ENCODE results near the gene NFE2L1.
"Not testable (repeated sequence)": the region's sequence is repeated elsewhere in the genome, so short reads cannot be mapped to it uniquely, and the experiment has no call there.

NFE2L1 gene

GRCh38 chr17:48067808-48068207 is 19.6 kb downstream of the NFE2L1 start:
- not testable (repeated sequence) for DNase-seq (ENCODE audit: low read depth)

DNA sequence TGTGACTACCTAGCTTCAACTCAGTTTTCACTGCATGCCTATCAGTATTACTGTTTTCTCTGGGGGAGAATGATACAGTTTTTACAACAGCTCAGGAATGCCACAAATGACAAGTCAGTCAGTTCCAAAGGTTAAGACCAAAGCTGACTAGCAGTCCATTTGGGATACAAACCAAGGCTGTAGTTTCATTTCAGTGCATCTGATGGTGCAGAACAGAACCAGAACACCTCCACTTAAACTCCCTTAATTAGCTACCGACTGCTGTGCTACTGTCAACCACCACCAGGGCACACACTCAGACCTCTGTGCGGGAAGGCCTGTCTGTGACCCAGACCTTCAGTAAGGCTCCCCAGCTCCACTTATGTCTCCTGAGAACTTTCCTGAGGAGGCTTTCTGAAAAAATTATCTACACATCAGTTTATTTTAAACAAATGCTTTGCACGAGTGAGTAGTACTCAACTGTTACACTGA is 20.4 kb downstream of the NFE2L1 start:
- DNase-seq (ENCODE audit: low read depth) = no peak

GRCh38 chr17:48070195-48070594 is 22.0 kb downstream of the NFE2L1 start:
- DNase-seq (ENCODE audit: low read depth) = no peak

- DNase-seq (ENCODE audit: low read depth) = no peak
These were observed 23.5 kb downstream of the NFE2L1 start for GRCh38 chr17:48071654-48072053.

DNA sequence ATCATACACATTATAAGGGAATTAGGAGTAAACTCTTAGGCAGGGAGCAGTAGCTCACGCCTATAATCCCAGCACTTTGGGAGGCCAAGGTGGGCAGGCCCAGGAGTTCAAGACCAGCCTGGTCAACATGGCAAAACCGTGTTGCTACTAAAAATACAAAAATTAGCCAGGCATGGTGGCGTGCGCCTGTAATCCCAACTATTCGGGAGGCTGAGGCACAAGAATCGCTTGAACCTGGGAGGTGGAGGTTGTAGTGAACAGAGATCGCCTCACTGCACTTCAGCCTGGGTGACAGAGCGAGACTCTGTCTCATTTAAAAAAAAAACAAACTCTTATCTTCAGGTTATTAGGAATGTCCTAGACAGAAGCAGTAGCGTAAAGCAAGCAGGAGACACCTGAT is 24.7 kb downstream of the NFE2L1 start:
- not testable (repeated sequence) for DNase-seq (ENCODE audit: low read depth)

DNA sequence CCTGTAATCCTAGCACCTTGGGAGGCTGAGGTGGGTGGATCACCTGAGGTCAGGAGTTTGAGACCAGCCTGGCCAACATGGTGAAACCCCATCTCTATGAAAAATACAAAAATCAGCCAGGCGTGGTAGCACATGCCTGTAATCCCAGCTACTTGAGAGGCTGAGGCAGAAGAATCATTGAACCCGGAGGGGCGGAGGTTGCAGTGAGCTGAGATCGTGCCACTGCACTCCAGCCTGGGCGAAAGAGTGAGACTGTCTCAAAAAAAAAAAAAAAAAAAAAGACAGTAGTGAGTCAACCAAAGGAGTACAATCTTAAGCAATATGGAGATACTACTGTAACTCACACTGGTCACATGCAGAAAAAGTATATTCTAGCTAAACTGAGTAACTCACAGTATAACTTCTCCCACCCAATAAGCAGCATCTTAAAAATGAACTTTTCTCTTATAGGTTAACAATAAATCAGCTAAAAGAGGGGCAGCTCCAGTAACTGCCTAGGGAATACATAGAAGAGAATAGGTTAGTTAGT is 25.5 kb downstream of the NFE2L1 start:
- DNase-seq (ENCODE audit: low read depth) = not testable (repeated sequence)

DNA sequence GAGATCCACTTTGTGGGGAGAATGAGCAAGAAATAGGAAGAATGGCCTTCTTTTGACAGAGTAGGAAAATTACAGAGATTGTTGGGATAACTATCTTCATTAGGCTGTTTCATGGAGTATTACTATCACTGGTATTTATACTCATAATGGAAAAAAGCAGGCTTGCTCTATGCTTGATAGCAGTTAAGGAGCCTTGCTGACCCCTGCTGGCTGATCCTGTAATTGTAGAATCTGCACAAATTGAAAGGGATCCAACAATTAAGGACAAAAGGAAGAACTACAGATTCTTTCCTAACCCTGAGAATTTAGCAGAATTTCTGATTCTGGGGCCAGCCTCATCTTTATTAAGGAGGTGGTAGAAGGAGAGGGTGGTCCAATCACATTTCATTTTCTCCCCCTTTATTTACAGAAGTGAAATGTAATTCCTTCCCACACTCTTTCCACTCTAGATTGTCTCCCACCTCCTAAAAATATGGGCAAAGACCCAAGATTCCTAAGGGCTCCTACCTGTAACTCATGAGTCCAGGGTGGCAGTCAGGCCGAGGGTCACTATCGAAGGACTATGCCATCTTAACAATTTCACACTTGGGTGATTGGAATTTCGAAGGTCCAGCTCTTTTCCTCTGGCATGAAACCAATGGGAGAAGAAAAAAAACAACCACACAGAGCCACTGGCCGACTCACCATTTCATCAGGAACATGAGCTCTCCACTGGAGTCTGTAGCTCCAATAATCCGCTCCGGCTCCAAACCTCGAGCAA is 26.3 kb downstream of the NFE2L1 start:
- DNase-seq (ENCODE audit: low read depth) = peak; percentile 63

DNA sequence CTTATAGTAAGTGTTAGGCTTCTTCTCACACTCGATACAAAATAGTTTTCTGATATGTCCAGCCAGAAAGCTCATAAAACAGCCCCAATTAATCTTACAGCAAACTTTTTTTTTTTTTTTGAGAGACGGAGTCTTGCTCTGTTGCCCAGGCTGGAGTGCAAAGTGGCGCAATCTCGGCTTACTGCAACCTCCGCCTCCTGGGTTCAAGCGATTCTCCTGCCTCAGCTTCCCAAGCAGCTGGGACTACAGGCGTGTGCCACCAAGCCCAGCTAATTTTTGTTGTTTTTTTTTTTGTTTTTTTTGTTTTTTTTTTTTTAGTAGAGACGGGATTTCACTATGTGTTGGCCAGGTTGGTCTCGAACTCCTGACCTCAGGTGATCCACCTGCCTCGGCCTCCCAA is 29.0 kb downstream of the NFE2L1 start:
- DNase-seq (ENCODE audit: low read depth) = not testable (repeated sequence)

DNA sequence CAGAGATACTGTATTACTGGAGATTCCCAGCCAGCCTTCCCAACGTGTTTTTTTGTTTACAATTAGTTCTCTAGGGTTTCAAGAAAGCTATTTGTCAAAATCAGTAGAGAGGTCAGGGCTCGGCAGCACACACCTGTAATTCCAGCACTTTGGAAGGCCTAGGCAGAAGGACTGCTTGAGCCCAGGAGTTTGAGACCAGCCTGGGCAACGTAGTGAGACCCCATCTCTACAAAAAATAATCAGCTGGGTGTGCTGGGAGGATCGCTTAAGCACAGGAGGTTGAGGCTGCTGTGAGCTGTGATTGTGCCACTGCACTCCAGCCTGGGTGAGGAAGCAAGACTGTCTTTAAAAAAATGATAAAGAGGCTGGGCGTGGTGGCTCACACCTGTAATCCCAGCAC is 33.7 kb downstream of the NFE2L1 start:
- DNase-seq (ENCODE audit: low read depth) = no peak

DNA sequence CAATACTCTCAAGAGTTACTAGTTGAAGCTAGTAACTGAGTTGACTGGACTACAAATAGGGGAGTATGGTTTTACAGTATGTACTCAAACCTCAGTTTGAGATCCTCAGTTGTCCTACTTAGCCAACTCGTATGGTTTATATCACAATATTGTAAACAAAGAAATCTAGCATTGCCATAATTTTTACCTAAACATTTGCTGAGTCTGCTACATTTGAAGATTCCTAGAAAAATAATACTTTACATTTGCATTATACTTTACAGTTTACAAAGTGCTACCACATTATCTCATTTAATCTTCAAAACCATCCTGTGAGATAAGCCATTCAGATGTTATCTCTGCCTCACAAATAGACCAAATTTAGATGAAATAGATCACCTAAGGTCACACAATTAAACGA is 36.8 kb downstream of the NFE2L1 start:
- no peak for DNase-seq (ENCODE audit: low read depth)

DNA sequence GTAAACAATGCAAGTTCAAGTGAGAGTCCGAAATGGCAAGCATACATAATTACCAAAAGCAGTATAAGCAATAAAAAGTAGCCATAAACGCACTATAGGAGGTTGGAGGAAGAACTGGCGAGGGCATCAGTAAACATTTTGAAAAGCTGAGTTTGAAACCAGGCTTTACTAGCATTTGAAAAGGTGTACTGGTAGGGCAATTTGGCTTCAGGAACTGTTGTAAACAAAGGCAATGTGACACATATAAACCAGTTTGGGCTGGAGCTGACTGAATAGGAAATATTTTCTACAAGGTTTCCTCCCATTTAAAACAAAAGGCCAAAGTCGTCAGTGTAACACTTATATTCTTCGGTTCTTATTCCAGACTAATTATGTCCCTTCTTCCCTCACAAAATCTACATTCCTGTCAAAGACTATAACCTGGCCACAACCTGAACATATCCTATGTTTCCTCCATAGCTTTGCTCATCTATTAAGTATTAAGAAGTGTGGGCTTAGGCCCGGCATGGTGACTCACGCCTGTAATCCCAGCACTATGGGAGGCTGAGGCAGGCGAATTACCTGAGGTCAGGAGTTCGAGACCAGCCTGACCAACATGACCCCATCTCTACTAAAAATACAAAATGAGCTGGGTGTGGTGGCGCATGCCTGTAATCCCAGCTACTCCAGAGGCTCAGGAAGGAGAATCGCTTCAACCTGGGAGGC is 45.3 kb downstream of the NFE2L1 start:
- DNase-seq (ENCODE audit: low read depth) = no peak

- DNase-seq (ENCODE audit: low read depth) = no peak
These were observed 47.5 kb downstream of the NFE2L1 start for GRCh38 chr17:48095611-48096010.

GRCh38 chr17:48100160-48100559 is 52.0 kb downstream of the NFE2L1 start:
- no peak for DNase-seq (ENCODE audit: low read depth)

DNA sequence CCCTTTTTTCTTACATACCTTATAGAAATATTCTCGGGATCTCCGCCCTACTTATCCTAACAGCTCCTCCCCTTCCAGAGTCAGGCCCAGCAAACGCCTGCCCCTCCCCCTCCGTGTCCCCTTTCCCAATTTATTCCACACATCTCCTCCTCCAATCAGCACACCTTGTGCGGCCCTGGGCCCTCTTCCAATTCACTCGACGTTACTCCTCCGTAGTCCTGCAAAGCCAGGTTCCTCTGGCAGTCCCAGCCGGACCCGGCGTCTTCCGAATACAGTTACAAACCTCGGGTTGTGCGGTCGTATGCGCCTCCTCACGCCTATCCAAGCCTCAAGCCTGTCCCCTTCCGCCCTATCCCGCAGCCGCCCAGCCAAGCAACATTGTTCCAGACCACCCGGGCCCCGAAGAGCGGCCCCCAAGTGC is 52.4 kb downstream of the NFE2L1 start:
- DNase-seq (ENCODE audit: low read depth) = peak; percentile 70

- DNase-seq (ENCODE audit: low read depth) = peak; percentile 94
These were observed 53.0 kb downstream of the NFE2L1 start, which contains the start of gene CBX1 for GRCh38 chr17:48101012-48101720. CBX1 (minus strand) TSS chr17:48101478; CDS start chr17:48077004, 24,474 bp downstream.

DNA sequence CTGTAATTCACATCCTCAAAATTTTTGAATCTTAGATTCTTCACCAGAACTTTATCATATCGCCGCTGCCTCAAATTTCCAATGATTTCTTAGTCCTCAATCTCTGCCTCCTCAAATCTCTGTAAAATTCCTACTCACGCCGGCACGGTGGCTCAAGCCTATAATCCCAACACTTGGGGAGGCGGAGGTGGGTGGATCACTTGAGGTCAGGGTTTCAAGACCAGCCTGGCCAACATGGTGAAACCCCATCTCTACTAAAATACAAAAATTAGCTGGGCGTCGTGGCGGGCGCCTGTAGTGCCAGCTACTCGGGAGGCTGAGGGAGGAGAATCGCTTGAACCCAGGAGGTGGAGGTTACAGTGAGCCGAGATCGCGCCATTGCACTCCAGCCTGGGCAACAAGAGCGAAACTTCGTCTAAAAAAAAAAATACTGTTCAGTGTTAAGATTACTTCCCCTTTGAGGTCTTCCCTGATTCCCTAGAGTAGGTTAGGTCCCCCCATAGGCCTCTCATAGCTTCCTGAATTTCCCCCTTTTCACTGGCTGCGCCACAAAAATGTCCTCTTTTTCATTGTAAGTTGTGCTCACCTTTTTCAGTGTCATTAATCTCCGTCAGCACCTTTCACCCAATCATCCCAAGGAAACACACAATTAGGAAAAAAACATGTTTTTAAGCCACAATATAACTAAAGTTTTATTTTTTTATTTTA is 54.0 kb downstream of the NFE2L1 start:
- DNase-seq (ENCODE audit: low read depth) = no peak

DNA sequence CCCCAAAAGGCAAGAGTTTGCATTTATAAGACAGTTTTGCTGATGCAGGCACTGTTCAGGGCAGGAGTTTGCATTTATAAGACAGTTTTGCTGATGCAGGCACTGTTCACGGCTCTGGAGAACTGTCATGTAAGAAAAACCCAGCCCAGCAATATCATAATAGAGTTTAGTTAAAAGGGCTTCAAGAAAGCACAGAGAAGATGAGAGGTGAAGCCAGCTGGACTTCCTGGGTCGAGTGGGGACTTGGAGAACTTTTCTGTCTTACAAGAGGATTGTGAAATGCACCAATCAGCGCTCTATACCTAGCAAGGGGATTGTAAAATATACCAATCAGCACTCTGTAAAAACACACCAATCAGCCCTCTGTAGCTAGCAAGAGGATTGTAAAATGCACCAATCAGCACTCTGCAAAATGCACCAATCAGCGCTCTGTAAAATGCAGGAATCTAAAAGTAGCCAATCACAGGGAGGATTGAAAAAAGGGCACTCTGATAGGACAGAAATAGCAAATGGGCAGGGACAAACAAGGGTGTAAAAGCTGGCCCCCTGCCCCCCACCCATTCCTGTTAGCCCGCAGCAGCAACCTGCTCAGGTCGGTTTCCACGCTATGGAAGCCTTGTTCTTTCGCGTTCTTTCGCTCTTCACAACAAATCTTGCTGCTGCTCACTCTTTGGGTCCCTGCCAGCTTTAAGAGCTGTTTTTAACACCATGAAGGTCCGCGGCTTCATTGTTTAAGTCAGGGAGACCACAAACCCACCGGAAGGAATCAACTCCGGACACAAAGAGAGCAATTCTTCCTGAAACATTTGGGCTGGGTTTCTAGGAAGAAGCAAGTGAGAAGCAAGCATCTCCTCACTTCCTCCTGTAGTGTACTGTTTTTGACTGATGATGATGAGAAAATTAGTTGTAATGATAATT is 54.9 kb downstream of the NFE2L1 start:
- no peak for DNase-seq (ENCODE audit: low read depth)

GRCh38 chr17:48104440-48104839 is 56.3 kb downstream of the NFE2L1 start:
- no peak for DNase-seq (ENCODE audit: low read depth)

- DNase-seq (ENCODE audit: low read depth) = no peak
These were observed 58.6 kb downstream of the NFE2L1 start for GRCh38 chr17:48106802-48107136.

DNA sequence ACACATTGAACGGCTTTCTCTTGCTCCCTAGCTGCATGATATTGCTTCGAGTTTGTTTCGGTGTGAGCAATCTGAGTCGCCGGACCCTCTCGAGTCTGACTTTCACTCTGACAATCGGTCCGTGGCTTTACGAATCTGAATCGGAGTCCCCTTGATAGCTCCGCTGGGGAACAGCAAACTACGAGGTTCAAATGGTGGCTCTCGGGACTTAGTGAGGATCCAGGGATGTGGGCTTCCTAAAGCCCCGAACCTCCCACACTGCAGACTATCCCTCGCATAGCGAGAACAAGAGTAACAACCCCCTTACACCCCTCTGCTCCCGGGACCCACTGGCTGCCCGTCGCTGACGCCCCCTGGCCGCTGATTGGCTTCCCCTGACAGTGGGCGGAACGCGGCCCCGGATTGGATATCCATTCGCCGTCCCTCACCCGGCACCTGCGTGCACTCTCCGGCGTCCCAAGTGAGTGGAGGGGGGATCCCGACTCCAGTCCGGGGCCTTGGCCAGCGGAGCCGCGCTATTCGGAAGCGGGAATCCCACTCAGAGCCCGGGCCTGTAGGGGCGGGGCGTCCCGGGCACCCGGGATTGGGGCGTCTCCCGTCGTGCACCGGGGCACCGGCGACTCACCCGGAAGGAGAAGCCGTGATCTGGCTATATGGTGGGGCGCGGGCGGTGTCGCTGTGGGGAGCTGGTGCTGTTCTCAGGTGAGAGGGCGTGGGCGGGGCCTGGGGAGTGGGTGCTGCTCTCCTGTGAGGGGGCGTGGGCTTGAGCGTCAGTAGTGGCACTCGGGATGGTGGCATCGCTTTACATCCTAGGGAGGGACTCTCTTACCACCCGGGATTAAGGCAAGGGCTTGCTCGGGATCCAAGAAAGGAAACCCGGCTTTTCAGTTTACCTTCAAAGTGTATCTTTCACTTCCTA is 59.2 kb downstream of the NFE2L1 start, which contains the start of gene SNX11:
Gene SNX11, plus strand, starts transcription at position 630 of the 919 bp plus-strand sequence. CDS start 4,278 bp downstream, outside the sequence.
- peak; percentile 63 for DNase-seq (ENCODE audit: low read depth)
